NT2/D1 (cell line): Measurements from ENCODE around the gene TULP3.

Experiments
- SUZ12 ChIP-seq: IDR thresholded peaks from 2 replicates; pipeline ENCODE4 v1.6.1; 2011; ENCODE audit not compliant: insufficient read length, insufficient read depth; ENCODE audit errors: extremely low read depth
- YY1 ChIP-seq: IDR thresholded peaks from 2 replicates; pipeline ENCODE4 v1.6.1; 2011; ENCODE audit not compliant: insufficient read length, insufficient read depth
- ZNF274 ChIP-seq: IDR thresholded peaks from 2 replicates; pipeline ENCODE4 v1.6.1; 2011; ENCODE audit warnings: mild to moderate bottlenecking, low read depth, low read length

GRCh38 chr12:2900642-2901041, 10.0 kb downstream of the TULP3 start:
- TF ChIP-seq ZNF274 (no peak), SUZ12 (no peak), YY1 (no peak)
